Stimulated activated CD8-positive, alpha-beta memory T cell treated with anti-CD3 and anti-CD28 coated beads, Interleukin-7, amount 100 ng/mL, for 4 hours (primary cell): ENCODE measurements around the gene GMDS.

Source experiments
- DNase-seq, 2 donors: peaks; one replicate each; pipeline ENCODE4 v3.0.0-alpha.2; 2020; ENCODE audit warnings: low read depth in 2 of 2

Gene GMDS

DNA sequence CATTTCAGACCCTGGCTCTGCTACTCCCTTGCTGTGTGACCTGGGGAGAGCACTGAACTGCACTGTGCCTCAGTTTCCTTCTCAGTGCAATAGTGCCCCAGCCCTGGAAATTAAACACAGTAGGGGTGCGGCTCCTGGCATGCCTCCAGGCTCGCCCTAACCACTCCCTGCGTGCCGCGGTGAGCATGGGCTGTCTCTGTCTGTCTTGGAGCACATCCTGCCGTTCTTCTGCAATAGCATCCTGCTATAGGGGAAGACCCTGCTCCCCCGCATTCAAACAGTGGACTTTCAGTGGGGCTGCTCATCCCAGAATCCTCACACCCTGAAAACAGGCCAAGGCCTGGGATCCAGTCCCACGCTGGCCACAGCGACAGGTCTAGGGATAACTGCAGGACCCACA, 506.2 kb downstream of the GMDS start:
- DNase-seq: no peak

GRCh38 chr6:1738558-1739081, 506.8 kb downstream of the GMDS start:
- DNase-seq: no peak

DNA sequence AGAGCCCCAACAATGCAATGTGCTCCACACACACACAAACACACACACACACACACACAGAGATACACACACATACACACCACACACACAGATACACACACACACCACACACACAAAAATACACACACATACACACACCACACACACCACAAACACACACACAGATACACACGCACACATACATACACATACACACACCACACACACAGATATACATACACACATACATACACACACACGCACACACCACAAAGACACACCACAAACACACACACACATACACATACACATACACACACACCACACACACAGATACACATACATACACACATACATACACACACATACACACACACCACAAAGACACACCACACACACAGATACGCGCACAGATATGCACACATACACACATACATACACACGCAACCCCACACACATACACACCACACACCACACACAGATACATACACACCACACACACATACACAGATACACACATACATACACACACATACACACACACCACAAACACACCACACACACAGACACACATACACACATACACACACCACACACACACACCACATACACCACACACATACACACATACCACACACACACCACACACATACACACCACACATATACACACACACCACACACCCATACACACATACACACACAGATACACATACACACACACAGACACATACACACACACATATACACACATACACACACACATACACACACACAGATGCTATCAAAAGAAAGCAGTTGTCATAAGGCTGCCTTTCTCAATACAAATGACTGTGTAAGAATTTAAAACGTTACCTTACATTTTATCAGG, 507.7 kb downstream of the GMDS start:
- no peak for DNase-seq

DNA sequence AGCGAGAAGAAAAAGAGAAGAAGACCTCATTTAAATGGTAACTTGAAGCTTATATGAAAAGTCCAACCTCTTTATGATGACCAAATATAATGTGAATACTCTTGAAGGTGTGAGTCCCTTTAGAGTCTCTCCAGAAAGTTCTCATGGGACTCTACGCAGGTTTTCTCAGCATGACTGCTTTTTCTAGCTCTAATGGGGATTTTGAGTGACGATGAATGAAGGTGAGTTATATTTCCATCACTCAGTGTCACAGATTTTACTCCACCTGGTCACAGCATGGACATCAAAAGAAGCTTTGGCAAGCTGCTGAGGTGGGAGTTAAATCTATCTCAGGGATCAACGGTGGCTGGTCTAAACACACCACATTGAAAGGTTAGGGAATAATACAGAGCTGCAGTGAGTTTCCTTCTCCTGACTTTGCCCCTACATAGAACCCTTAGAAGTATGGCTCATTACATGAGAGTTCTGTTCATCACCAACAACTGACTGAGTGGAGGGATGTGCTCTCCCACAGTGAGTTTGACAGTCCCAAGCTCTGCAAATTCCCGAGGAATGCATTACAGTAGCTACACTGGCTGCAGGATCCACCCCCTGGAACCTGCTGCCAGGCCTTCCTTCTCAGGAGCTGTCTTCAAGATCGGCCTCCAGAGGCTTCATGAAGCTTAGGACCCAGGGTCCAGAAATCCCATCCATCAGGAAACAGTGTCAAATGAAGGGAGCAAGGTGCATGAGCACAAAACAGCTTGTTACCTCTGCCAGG, 508.9 kb downstream of the GMDS start:
- DNase-seq: no peak

DNA sequence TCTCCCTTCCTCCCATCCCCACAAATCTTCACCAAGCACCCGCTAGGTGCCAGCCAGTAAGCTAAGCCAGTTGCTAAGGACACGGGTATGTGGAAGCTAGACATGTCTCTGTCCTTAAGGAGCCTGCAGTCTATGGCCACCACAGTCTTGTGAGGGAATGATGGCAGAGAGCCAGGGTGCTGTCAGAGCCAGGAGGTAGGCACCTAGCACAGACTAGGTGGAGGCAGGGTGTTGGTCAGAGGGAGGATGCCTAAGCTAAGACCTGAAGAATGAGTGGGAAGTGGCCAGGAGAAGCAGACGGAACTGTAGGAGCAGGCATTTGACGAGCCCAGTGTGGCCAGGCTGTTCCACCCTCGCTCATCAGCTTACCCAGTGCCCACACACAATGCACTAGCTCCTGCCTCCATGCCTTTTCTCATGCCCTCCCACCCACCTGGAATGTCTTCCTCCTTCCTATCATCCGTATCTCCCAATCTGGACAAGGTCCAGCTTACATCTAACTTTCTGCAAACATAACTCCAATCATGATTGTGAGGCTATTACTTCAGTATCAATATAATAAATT, 510.1 kb downstream of the GMDS start:
- DNase-seq: no peak

DNA sequence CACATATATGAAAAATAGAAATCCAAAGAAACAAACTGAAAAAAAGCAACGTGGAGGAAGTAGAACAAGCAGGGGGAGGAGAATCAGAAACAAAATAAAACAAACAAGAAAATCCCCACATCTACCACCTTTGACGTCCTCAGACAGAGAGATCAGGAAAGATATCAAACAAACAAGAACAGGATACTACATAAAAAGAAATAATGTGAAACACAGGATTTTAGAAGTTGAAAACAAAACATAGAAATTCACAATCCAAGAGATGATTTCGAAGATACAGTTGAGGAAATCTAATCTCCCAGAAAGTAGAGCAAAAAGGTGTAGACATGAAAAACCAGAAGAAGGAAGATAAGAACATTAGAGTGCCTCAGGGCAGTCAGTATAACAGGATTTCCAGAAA, 514.5 kb downstream of the GMDS start:
- DNase-seq: no peak

DNA sequence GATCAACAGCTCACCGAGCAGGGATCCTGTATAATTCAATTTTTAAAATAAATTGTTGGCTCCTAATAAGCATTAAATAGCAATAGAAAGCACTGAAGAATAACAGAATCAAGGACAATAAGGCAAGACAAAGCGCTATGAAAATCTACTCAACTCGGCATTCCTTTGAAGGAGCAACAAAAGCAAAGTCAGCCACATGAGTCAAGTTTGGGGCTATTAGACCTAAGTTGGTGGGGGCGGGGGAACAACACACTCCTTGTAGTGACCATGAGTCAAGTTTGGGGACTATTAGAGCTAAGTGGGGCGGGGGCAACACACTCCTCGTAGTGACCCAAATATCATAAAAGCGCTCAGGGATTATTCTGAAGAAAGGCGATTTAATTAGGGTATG, 515.7 kb downstream of the GMDS start:
- DNase-seq: no peak

GRCh38 chr6:1729133-1729749, 516.2 kb downstream of the GMDS start:
- no peak for DNase-seq

GRCh38 chr6:1726341-1726768, 519.0 kb downstream of the GMDS start:
- no peak for DNase-seq

GRCh38 chr6:1724616-1725015, 520.8 kb downstream of the GMDS start:
- DNase-seq: no peak

- DNase-seq: no peak
Measured at GRCh38 chr6:1724124-1724523, 521.3 kb downstream of the GMDS start.

DNA sequence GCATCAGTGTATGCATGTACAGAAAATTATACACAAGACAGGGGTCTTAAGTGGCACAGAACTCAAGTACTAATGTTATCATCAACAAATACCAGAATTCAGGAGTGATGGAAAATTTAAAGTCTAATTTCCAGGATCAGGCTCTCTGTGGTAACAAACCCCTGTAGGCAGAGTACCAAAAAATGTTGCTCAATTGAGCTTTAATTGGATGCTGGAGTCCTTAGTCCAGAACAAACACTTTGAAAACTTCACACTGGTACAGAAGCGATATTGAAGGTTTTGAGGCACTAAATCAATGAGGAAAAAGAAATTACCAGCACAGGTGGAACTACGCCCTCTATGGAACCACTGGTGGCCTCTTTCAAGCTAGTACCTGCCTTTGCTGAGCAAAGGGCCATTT, 522.6 kb downstream of the GMDS start:
- DNase-seq: no peak

GRCh38 chr6:1720620-1721322, 524.6 kb downstream of the GMDS start:
- no peak for DNase-seq

DNA sequence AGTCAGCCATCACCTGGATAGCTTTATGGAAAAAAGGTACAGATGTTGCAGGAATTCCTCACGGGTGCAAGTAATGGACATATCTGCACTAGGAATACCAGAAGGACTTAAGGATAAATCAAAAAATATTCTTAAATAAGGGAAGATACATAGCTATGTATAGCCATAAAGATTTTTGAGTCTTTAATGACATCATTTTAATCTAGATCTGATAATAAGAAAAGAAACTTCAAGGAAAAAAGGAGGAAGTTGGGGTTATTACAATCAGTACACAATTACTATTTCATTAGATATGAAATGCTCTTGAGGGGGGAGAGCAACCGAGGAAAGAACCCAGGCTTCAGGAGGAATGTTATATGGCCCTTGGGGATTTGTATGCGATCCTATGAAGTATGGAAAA, 525.5 kb downstream of the GMDS start:
- DNase-seq: no peak

DNA sequence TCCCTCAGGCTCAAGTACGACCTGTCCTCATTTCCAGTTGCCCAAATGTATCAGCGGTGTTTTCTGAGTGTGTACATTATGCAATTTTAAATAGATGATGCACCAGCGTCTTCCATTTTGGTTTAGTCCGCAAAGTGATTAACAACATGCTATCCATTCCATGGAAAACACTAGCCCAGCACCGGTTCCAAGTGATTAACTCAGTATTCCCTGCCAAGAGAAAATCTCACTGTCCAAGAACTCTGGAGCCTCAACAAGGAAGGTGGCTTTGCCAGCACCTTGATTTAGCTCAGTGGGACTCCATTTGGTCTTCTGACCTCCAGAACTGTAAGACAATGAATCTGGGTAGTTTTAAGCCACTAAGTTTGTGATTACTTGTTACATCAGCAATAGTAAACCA, 528.5 kb downstream of the GMDS start:
- DNase-seq: no peak

- DNase-seq: no peak
Measured at GRCh38 chr6:1716396-1716795, 529.0 kb downstream of the GMDS start.

GRCh38 chr6:1715336-1715735, 530.1 kb downstream of the GMDS start:
- DNase-seq: no peak

GRCh38 chr6:1714654-1715053, 530.8 kb downstream of the GMDS start:
- DNase-seq: no peak

DNA sequence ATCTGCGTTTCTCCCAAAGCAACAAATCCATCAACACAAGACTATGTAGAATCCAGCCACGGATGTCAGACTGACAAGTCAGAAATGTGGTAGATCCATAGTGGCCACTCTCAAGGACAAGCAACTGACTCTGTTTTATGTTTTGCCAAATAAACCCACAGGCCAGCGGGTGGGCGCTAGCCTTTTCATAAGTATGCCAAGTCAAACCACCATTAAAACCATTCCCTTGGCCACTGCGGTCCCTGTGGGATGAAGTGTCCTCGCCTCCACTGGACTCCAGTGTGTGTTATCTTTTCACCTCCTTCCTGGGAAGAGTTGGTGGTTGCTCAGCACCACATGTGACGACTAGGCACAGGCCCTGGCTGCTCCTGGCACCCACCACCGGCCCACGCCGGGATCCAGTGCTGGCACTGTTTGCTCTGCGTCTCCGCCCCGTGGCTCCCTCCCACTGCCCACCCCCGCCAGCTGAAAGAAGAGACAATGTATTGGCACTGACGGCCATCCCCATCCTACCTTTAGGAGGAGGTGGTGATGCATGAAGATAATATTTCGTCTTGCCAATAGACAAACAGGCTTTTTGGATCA, 532.3 kb downstream of the GMDS start:
- DNase-seq: no peak

DNA sequence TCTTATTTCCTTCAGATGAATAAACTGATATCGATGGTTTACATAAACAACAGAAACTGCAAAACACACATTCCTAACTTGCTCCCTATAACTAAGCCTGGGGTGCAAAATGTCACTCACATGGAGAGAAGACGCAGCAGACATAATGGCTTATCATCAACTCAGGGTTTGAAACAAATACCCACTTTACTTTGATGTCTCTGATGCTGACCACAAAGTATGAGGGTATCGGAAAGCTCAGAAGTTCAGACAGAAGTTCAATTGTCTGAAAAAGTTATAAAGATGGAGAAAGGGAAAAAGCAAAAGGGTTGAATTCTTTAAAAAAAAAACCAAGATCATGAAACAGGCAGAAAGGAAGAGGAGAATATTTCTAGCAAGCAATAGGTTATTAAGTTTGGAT, 533.0 kb downstream of the GMDS start:
- no peak for DNase-seq

DNA sequence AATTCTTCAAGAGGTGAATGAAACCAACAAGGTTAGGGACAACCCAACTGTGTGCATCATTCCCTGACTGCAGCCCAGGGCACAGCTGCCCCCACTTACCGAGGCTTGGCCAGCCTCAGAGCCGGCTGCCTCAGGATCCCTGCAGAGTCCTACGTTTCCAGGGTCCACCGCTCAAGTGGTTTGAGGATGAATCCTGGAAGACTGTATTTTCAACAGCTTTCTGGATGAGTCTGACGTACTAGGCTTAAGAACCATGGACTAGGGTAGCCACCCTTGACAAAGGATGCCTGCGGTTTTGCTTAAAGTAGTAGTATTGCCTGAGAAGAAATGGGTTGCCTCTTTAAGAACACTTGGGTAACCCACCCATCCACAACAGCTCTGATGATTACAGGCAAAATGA, 534.3 kb downstream of the GMDS start:
- DNase-seq: no peak
